Rectal smooth muscle tissue (tissue), 1 donor: Measurements from ENCODE around the gene CACNA1B.
"Not testable (repeated sequence)": the region's sequence is repeated elsewhere in the genome, so short reads cannot be mapped to it uniquely, and the experiment has no call there.

Experiments used
- H3K27ac ChIP-seq: one replicate; pipeline ENCODE4 v1.7.0; 2013; ENCODE audit warnings: low read depth, low read length, inconsistent platforms
- H3K27me3 ChIP-seq: one replicate; pipeline ENCODE4 v1.7.0; 2013; ENCODE audit warnings: low read length; ENCODE audit not compliant: control insufficient read depth, insufficient read depth
- H3K36me3 ChIP-seq: one replicate; pipeline ENCODE4 v1.7.0; 2013; ENCODE audit warnings: low read length; ENCODE audit not compliant: control insufficient read depth, insufficient read depth
- H3K4me1 ChIP-seq: one replicate; pipeline ENCODE4 v1.7.0; 2013; ENCODE audit warnings: low read length; ENCODE audit not compliant: control insufficient read depth, insufficient read depth
- H3K4me3 ChIP-seq: one replicate; pipeline ENCODE4 v1.7.0; 2013; ENCODE audit warnings: low read length
- H3K9ac ChIP-seq: one replicate; pipeline ENCODE4 v1.7.0; 2013; ENCODE audit warnings: low read length

Gene CACNA1B

GRCh38 chr9:137882506-137882821 is 4.9 kb downstream of the CACNA1B start:
- Histone ChIP-seq H3K4me1 (no peaks in the 10 kb centered on the region), H3K9ac (no peak overlapping the region), H3K27me3 (peaks cover 11% of the 10 kb centered on the region), H3K36me3 (no peaks in the 10 kb centered on the region), H3K4me3 (no peak overlapping the region), H3K27ac (no peak overlapping the region)

DNA sequence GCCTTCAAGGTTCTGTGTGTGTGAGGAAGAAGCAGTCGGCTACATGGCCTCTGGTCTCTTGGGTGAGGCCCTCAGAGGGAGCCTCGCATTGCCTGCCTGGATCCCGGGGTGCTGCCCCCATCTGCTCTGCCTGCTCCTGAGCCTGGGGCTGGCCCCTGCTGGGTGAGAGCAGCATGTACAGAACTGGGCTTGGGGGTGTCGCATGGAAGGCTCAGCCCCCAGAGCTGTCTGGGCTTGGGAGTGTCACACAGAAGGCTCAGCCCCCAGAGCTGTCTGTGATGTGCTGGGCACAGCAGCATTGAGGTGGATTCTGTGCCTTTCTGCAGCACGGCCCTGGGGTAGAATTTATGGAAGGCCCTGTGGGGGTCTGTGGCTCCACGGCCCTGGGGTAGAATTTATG is 6.4 kb downstream of the CACNA1B start:
- H3K4me1 ChIP-seq, result not testable (repeated sequence)

DNA sequence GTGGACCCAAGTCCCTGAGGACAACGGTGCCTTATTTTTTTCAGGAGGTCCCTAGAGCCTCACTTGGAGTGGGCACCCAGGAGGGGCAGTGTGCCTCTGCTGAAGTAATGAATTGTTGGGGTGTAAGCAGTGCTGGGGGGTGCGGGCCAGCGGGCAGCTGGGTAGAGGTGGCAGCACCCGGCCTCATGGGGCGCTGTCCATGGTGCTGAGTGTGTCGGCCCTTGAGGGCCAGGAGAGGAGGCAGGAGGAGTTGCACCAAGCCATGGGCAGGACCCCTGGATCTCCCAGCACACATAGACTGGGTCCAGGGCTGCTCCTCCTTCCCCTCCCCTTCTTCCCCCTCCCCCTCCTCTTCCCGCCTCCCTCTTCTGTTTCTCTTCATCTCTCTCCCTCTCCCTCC is 7.0 kb downstream of the CACNA1B start:
- not testable (repeated sequence) for H3K27me3 ChIP-seq, H3K4me3 ChIP-seq, H3K27ac ChIP-seq, H3K9ac ChIP-seq, H3K36me3 ChIP-seq, H3K4me1 ChIP-seq

More for the DNA sequence above, 6.4 kb downstream of the CACNA1B start:
- H3K27ac ChIP-seq, H3K4me3 ChIP-seq, H3K27me3 ChIP-seq, H3K9ac ChIP-seq, H3K36me3 ChIP-seq: not testable (repeated sequence)

DNA sequence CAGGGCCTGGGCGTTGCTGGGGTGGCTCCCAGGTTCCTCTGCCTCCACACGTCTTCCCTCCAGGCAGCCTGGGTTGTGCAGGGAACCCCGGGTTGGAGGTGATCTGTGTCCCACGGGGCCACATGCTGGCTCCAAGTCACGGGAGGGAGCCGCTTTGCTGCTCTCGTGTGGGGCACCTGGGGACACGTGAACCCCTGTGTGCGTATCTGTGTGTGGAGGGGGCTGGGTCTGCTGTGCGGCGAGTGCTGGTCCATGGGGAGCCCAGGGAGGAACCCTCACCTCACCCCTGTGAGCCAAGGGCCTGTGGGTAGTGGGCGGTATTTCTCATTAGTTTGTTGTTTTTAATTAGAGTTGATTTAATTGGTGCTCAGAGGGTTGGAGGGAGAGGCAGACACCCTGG is 7.5 kb downstream of the CACNA1B start:
- H3K27me3 ChIP-seq, H3K36me3 ChIP-seq, H3K9ac ChIP-seq, H3K4me3 ChIP-seq, H3K27ac ChIP-seq, H3K4me1 ChIP-seq: not testable (repeated sequence)

GRCh38 chr9:137888621-137889020 is 11.0 kb downstream of the CACNA1B start:
- H3K4me1 ChIP-seq, H3K36me3 ChIP-seq, H3K27me3 ChIP-seq, H3K27ac ChIP-seq, H3K9ac ChIP-seq, H3K4me3 ChIP-seq: not testable (repeated sequence)

DNA sequence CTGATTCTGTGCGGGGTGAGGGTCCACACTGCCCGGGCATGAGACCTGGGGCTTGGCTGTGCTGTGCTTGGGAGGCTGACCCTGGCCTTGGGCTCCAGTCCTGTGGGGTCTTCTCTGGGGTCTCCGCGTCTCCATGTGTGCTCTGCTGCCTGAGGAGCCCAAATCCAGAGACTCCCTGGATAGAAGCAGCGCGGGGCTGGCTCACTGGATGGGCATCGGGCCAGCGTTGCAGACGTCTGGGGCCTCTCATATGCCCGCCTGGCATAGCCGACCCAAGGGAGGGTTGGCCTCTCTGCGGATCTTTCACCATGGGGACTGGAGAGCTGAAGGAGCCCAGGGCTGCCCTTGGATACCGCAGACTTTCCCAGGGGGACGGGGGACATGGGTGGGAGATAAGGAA is 12.4 kb downstream of the CACNA1B start:
- H3K4me1 ChIP-seq, H3K4me3 ChIP-seq, H3K36me3 ChIP-seq, H3K27ac ChIP-seq, H3K27me3 ChIP-seq, H3K9ac ChIP-seq: not testable (repeated sequence)

GRCh38 chr9:137890768-137891587 is 13.4 kb downstream of the CACNA1B start:
- not testable (repeated sequence) for H3K9ac ChIP-seq, H3K4me1 ChIP-seq, H3K27me3 ChIP-seq, H3K4me3 ChIP-seq, H3K36me3 ChIP-seq, H3K27ac ChIP-seq

DNA sequence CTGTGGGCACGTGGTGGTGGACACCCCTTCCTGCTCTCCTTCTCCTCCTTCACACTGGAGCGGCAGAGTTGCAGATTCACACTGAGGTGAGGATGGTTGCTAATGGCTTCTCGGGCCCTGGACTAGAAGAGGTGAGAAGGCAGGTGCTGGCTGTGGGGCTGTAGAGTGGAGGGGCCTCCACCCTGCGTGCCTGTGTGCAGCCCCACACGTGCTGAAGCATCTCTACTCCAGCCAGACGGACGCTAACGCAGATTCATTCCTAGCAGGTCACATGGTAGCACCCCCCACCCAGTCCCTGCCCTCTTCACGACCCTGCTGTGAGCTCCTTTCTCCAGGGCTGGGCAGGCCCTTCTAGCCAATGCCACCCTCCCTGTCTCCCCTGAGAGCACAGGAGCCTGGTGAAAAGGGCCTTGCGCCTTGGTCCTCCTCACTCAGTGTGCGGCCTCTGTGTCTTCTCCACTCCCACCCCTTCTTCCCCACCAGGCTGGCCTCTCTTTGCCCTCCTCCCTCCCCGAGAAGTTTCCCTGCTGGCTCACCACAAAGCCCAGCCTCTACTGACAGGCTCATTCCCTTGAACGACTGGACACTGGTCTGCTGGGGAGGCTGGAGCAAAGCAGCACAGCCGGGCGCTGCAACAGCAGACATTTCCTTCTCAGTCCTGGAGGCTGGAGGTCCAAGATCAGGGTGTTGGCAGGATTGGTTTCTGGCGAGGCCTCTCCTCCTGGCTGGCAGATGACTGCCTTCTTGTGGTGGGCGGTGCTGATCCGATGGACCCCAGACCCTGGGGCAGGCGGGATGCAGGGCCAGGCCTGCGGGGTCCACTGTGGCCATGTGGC is 14.2 kb downstream of the CACNA1B start:
- H3K9ac ChIP-seq, result no peak overlapping the region
- no peak overlapping the region for H3K4me3 ChIP-seq
- no peak overlapping the region for H3K27ac ChIP-seq
- no peaks in the 10 kb centered on the region for H3K27me3 ChIP-seq
- no peaks in the 10 kb centered on the region for H3K4me1 ChIP-seq
- no peaks in the 10 kb centered on the region for H3K36me3 ChIP-seq

- H3K4me1 ChIP-seq, result no peaks in the 10 kb centered on the region
- no peak overlapping the region for H3K9ac ChIP-seq
- H3K27ac ChIP-seq, result no peak overlapping the region
- no peak overlapping the region for H3K4me3 ChIP-seq
- no peaks in the 10 kb centered on the region for H3K27me3 ChIP-seq
- no peaks in the 10 kb centered on the region for H3K36me3 ChIP-seq
Observed at GRCh38 chr9:137892424-137893191, 15.0 kb downstream of the CACNA1B start.

DNA sequence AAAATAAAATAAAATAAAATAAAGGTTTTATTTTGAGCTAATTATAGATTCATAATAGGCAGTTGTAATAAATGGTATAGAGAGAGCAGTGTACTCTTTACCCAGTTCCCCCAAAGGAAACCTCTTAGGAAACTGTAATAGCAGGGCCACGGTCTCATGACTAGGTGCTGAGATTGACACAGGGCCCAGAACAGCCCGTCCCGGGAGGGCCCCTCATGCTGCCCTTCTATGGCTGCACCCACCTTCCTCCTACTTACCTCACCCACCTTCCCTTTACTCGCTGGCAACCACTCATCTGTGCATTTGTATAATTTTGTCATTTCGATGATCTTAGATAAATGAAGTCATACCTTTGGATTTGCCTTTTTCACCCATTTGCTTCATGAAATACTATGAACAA is 16.1 kb downstream of the CACNA1B start:
- H3K27me3 ChIP-seq, result no peaks in the 10 kb centered on the region

GRCh38 chr9:137899551-137900360 is 22.2 kb downstream of the CACNA1B start:
- H3K36me3 ChIP-seq, result no peaks in the 10 kb centered on the region
- no peaks in the 10 kb centered on the region for H3K27me3 ChIP-seq
- no peaks in the 10 kb centered on the region for H3K4me1 ChIP-seq
- H3K4me3 ChIP-seq, result no peak overlapping the region
- H3K9ac ChIP-seq, result no peak overlapping the region
- no peak overlapping the region for H3K27ac ChIP-seq

More for the DNA sequence above, 16.1 kb downstream of the CACNA1B start:
- Histone ChIP-seq H3K27ac (no peak overlapping the region), H3K4me1 (no peaks in the 10 kb centered on the region), H3K9ac (no peak overlapping the region), H3K36me3 (no peaks in the 10 kb centered on the region), H3K4me3 (no peak overlapping the region)
